HG03432 (cell line): ENCODE data around the gene SSR4.
"Not testable (repeated sequence)": the region's sequence is repeated elsewhere in the genome, so short reads cannot be mapped to it uniquely, and the experiment has no call there.

ENCODE experiments used
- ATAC-seq: cut with Tn5 transposase; IDR thresholded peaks from one replicate; pipeline ENCODE4 v1.9.1; 2021; ENCODE audit warnings: mild to moderate bottlenecking, moderate library complexity; ENCODE audit not compliant: unreplicated experiment

Gene SSR4

GRCh38 chrX:153794018-153794896, at the start of gene SSR4, which contains the start of gene IDH3G:
SSR4 (plus strand) TSS chrX:153794668; CDS start chrX:153794688, 20 bp downstream.
IDH3G (minus strand) TSS chrX:153794375; CDS start chrX:153794326, 49 bp downstream.
- peak; percentile 94 for ATAC-seq

- ATAC-seq, result not testable (repeated sequence)
Measured at GRCh38 chrX:153745067-153745433, 49.4 kb upstream of the SSR4 start.

- ATAC-seq, result no peak
Measured at GRCh38 chrX:153746359-153746758, 48.1 kb upstream of the SSR4 start.

- ATAC-seq, result not testable (repeated sequence)
Measured at GRCh38 chrX:153746991-153747390, 47.5 kb upstream of the SSR4 start.

GRCh38 chrX:153749017-153749416, 45.5 kb upstream of the SSR4 start:
- ATAC-seq, result not testable (repeated sequence)

GRCh38 chrX:153750127-153750774, 44.2 kb upstream of the SSR4 start:
- no peak for ATAC-seq

- no peak for ATAC-seq
Measured at GRCh38 chrX:153755136-153755535, 39.3 kb upstream of the SSR4 start.

- ATAC-seq, result no peak
Measured at GRCh38 chrX:153761863-153762262, 32.6 kb upstream of the SSR4 start.

- ATAC-seq, result no peak
Measured at GRCh38 chrX:153762626-153763173, 31.8 kb upstream of the SSR4 start.

GRCh38 chrX:153763298-153763932, 31.1 kb upstream of the SSR4 start:
- ATAC-seq, result no peak

GRCh38 chrX:153763989-153764755, 30.3 kb upstream of the SSR4 start, which contains the start of gene PLXNB3:
PLXNB3 (plus strand) TSS chrX:153764249; CDS start chrX:153765536, 1,287 bp downstream.
- no peak for ATAC-seq

- ATAC-seq, result no peak
Measured at GRCh38 chrX:153764786-153765137, 29.7 kb upstream of the SSR4 start.

- ATAC-seq, result no peak
Measured at GRCh38 chrX:153765138-153766079, 29.1 kb upstream of the SSR4 start.

GRCh38 chrX:153766098-153766817, 28.2 kb upstream of the SSR4 start:
- no peak for ATAC-seq

- no peak for ATAC-seq
Measured at GRCh38 chrX:153766871-153767673, 27.4 kb upstream of the SSR4 start.

GRCh38 chrX:153767674-153768055, 26.8 kb upstream of the SSR4 start:
- ATAC-seq, result no peak

GRCh38 chrX:153768311-153769157, 25.9 kb upstream of the SSR4 start:
- no peak for ATAC-seq
